ENCODE data around the gene COL5A1. TPM values are rescaled to one million over a fixed set of nuclear protein-coding genes. Genes with fewer than 3 reads are reported as not detected.

COL5A1 gene
- total RNA-seq, 1 donor from 2014 or later: 13.9 TPM

DNA sequence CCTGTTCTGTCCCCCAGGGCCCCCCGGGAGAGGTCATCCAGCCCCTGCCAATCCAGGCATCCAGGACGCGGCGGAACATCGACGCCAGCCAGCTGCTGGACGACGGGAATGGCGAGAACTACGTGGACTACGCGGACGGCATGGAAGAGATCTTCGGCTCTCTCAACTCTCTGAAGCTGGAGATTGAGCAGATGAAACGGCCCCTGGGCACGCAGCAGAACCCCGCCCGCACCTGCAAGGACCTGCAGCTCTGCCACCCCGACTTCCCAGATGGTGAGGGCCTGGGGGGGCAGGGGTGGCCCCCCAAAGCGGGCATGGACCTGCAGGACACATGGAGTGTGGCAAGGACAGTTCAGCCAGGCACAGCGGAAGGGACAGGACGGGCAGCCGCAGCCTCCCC is 183.0 kb downstream of the COL5A1 start:
- H3K9me3 ChIP-seq (replicated peaks): no peaks in the 10 kb centered on the region
- intact Hi-C loops (cut with micrococcal nuclease): no loop called here
- H3K27ac ChIP-seq (replicated peaks): no peak overlapping the region
- TF ChIP-seq, protein P1, sequence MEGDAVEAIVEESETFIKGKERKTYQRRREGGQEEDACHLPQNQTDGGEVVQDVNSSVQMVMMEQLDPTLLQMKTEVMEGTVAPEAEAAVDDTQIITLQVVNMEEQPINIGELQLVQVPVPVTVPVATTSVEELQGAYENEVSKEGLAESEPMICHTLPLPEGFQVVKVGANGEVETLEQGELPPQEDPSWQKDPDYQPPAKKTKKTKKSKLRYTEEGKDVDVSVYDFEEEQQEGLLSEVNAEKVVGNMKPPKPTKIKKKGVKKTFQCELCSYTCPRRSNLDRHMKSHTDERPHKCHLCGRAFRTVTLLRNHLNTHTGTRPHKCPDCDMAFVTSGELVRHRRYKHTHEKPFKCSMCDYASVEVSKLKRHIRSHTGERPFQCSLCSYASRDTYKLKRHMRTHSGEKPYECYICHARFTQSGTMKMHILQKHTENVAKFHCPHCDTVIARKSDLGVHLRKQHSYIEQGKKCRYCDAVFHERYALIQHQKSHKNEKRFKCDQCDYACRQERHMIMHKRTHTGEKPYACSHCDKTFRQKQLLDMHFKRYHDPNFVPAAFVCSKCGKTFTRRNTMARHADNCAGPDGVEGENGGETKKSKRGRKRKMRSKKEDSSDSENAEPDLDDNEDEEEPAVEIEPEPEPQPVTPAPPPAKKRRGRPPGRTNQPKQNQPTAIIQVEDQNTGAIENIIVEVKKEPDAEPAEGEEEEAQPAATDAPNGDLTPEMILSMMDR (IDR thresholded peaks at IDR 0.05; ENCODE audit: borderline replicate concordance): no peak
- peaks cover 10% of the 10 kb centered on the region for H3K36me3 ChIP-seq
- no peak overlapping the region for H3K4me3 ChIP-seq
- DNase-seq: no peak
- no peaks in the 10 kb centered on the region for H3K27me3 ChIP-seq (ENCODE audit: low read depth)
- H3K4me1 ChIP-seq: no peaks in the 10 kb centered on the region

DNA sequence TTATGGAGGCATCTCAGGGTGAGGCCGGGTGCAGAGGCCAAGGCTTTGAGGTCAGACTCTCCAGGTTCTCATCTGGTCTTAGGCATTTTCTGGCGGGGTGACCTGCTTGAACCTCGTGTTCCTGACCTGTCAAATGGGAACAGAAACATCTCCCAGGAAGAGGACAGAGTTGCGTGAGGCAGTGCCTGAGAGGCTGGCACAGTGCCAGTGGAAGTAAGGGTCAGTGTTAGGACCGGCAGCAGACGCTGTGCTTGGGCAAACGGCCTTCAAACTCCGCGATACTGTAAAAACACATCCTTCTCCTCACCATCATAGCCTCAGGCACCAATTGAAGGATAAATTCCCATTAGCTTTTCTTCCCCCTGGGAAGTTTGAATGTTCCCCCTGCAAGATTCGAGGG is 183.4 kb downstream of the COL5A1 start:
- no peak overlapping the region for H3K27ac ChIP-seq (replicated peaks)
- intact Hi-C loops (cut with micrococcal nuclease): no loop called here
- no peaks in the 10 kb centered on the region for H3K9me3 ChIP-seq (replicated peaks)
- H3K27me3 ChIP-seq (ENCODE audit: low read depth): no peaks in the 10 kb centered on the region
- H3K4me3 ChIP-seq: no peak overlapping the region
- TF ChIP-seq, protein P1 (IDR thresholded peaks at IDR 0.05; ENCODE audit: borderline replicate concordance): no peak
- H3K4me1 ChIP-seq: no peaks in the 10 kb centered on the region
- H3K36me3 ChIP-seq: peaks cover 10% of the 10 kb centered on the region
- DNase-seq: no peak

DNA sequence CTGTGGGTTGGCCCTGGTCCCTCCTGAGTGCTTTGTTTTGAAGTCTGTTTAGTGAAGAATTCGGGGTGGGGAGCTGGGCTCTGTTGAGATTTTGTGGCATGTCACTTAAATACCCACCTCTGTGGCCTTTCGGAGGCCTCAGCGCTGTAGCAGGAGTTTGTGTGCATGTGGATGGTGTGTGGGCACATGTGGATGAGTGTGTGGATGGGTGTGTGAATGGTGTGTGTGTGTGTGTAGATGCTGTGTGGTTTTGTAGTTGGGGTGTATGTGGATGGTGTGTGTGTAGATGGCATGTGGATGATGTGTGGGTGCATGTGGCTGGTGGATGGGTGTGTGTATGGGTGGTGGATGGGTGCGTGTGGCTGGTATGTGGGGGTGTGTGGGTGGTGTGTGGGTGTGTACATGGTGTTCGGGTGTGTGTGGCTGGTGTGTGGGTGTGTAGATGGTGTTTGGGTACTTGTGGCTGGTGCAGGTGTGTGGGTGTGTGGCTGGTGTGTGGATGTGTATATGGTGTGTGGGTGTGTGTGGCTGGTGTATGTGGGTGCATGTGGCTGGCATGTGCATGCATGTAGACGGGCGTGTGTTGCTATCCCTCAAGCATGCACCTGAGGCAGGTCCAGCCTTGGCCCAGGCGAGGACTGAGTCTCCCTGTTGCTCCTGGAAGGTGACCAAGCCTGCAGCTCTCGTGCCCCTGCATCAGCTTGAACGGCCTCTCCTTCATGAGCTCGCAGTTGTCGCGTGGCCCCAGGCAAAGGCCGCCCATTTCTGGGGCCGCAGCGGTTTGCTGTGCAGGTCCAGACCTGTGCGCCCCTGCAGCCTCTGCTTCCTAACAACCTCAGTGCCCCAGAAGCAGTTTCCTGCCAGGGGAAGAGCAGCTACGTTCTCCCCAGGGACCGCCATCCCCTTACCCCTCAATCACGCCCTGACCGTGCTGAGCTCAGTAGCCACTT is 185.0 kb downstream of the COL5A1 start:
- Histone ChIP-seq H3K27me3 (ENCODE audit: low read depth) (no peaks in the 10 kb centered on the region), H3K27ac (replicated peaks) (no peak overlapping the region), H3K9me3 (replicated peaks) (no peaks in the 10 kb centered on the region), H3K4me3 (no peak overlapping the region), H3K36me3 (peaks cover 4% of the 10 kb centered on the region), H3K4me1 (no peaks in the 10 kb centered on the region)
- TF ChIP-seq, protein P1 (IDR thresholded peaks at IDR 0.05; ENCODE audit: borderline replicate concordance): no peak
- no peak for DNase-seq
- intact Hi-C loops (cut with micrococcal nuclease): no loop called here

DNA sequence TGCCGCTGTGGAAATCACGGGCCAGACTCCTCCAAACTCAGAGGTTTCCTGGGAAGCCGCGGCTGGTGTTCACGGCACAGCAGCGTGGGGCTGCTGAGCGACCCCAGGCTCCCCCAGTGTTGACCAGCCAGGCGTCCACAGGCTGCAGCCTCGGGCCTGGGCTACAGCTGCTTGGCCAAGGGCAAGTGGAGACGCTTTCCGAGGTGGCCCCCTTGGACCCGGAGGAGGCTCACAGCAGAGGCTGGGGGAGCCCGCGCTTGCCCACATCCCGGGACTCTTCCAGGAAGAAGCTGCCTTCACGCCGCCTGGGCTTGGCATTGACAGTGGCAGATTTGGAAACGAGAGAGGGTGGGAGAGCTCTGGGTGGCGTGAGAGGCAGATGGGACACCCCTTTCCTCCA is 186.0 kb downstream of the COL5A1 start:
- intact Hi-C loops (cut with micrococcal nuclease): no loop called here
- H3K36me3 ChIP-seq: peaks cover 4% of the 10 kb centered on the region
- no peak overlapping the region for H3K27ac ChIP-seq (replicated peaks)
- H3K4me1 ChIP-seq: no peaks in the 10 kb centered on the region
- DNase-seq: no peak
- no peak overlapping the region for H3K4me3 ChIP-seq
- H3K9me3 ChIP-seq (replicated peaks): no peaks in the 10 kb centered on the region
- H3K27me3 ChIP-seq (ENCODE audit: low read depth): no peaks in the 10 kb centered on the region
- TF ChIP-seq, protein P1 (IDR thresholded peaks at IDR 0.05; ENCODE audit: borderline replicate concordance): no peak

DNA sequence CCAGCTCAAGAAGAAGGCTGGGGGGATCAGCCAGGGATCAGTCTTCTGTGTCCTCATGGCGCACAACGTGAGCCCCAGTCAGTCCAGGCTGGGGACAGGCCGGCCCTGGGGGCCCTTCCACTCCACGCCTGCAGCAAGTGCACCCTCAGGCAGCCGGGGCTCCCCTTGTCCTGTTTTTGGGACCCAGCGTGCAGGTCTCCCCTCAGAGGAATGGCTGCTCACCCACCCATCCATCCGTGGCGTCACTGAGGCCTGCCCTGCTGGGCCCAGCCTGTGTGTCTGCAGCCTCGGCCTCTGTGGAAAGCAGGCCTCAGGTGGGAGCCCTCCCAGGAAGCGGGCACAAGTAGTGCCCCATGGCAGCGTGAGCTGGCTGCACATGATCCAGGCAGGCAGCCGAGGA is 186.4 kb downstream of the COL5A1 start:
- Histone ChIP-seq H3K4me1 (no peaks in the 10 kb centered on the region), H3K36me3 (peaks cover 4% of the 10 kb centered on the region), H3K27me3 (ENCODE audit: low read depth) (no peaks in the 10 kb centered on the region), H3K4me3 (no peak overlapping the region), H3K27ac (replicated peaks) (no peak overlapping the region), H3K9me3 (replicated peaks) (no peaks in the 10 kb centered on the region)
- TF ChIP-seq, protein P1 (IDR thresholded peaks at IDR 0.05; ENCODE audit: borderline replicate concordance): no peak
- DNase-seq: no peak
- intact Hi-C loops (cut with micrococcal nuclease): no loop called here
